Stimulated activated CD4-positive, alpha-beta T cell treated with anti-CD3 and anti-CD28 coated beads, TNF-alpha, amount 100 ng/mL, for 24 hours (primary cell): ENCODE measurements around the gene OXER1.

Source experiments
- DNase-seq, 3 experiments: peaks; one replicate each; pipeline ENCODE4 v3.0.0-alpha.2; 2020; ENCODE audit warnings: low read depth in 3 of 3

The OXER1 gene

DNA sequence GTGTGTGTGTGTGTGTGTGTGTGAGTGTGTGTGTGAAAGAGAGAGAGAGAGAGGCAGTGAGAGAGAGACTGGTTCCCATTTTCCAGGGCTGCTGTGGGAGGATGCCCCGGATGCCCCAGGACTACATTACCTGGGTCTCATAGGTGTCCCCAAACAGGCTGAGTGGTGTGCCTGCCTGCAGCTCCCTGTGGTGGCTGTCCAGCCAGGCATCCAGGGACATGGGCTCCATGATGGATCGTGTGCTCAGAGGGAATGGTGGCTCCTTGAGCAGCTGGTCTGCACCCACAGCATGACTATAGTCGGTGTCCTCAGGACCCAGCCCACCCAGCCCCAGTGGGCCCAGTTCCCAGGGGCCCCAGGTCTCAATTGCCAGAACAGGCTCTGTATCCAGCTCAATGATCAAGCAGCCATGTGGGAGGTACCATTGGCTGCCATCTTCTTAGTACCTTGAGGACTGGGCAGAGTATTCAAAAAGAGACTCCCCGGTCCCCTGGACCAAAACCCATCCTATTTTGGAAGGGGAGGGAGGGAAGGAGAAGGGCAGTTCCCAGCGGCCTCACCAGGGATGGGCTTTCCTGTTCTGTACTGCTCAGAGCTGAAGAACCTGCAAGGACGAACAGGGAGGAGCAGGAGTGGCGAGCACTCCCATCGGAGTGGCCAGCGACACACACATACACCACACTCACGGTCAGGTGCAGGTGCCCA is 5.8 kb upstream of the OXER1 start:
- no peak for DNase-seq

GRCh38 chr2:42768706-42769256 is 4.8 kb upstream of the OXER1 start:
- DNase-seq = no peak

DNA sequence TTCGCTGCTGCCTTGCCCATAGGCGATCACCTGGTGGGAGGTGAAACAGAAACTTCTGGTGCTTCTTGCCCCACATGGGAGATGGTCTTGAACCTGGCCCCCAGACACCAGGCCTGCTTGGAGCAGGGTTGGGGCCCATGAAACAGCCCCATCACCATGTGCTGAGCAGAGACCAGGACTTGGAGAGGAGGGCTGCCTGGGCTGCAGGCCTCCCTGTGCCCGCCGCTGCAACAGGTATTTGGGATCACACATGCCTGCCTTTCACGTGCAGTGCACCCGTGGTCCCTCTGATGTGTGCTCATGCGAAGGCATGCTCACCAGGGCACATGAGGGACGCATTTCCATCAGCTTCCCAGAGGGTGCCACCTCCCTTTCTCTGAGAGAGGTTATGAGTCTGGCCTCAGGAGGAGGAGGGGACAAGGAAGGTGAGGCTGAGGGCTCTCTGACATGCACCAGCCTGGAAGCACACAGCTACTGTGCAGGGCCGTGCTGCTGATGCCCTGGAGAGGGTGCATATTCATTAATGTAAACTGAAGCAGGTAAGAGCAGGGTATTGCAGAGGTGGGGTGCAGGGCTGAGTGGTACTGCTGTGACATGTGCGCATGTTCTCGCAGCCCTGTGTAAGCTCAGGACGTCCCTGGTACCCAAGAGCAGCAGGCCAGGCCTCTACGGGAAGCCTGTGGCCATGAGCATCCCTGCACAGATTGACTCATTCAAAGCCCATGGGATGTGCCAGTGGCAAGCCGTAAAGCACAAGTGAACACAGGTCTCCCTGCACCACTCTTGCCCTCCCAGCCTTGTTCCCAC is 4.2 kb upstream of the OXER1 start:
- DNase-seq = no peak

DNA sequence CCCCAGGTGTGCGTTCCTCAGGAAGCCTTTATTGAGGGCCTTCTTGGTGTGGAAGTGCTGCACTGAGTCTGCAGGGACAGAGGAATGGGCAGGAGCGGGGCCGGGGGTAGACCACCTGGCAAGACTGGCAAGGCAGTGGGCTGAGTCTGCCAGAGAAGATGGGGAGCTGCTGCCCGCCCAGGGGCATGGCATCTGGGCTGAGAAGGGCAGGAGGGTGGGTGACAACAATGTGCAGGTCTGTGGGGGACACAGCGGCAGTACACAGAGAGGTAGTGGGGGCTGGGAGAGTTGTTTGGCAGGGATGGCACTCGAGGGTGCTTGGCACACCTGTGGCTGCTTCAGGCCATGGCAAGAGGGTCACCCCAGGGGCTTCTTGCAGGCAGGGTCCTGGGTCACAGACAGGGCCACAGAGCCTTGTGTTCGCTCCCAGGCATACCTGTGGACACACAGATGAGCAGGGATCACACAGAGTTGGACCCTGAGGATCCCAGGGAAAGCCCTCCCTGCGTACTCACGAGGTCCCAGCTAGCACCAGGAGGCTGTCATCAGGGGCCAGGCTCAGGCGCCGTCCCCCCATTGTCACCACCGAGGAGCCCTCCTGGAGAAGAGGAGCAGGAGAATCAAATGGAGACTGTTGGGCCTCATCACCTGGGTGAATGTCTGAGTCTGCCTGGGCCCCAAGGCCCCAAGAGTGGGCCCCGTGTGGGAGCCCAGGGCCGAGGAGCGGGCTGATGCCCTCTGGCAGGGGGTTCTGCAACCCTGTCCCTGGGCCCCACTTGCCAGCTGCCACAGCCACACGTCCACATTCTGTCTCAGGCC is 3.4 kb upstream of the OXER1 start:
- no peak for DNase-seq

GRCh38 chr2:42765686-42766085 is 1.8 kb upstream of the OXER1 start:
- DNase-seq = no peak

DNA sequence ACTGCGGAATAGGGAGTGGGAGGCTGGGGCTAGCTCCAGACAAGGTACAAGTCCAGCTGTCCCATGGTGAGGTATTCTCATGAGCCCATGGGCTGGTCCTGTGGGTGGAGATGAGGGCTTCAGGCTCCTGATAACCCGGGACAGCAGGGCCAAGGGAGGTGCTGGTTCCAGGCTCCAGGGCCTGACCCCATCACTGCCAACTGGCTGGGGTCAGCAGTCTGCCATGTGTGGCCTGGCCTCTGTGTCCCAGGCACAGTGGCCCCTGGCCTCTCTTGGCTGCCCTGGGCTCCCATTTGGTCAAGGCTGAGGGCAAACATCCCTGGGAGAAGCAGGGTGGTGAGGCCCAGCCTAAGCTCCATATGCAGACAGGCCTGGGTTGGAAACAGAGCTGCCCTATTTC is 966 bp upstream of the OXER1 start:
- no peak for DNase-seq

GRCh38 chr2:42762823-42763804 is 821 bp downstream of the OXER1 start:
- DNase-seq = no peak

GRCh38 chr2:42762155-42762554 is 1.8 kb downstream of the OXER1 start:
- no peak for DNase-seq

DNA sequence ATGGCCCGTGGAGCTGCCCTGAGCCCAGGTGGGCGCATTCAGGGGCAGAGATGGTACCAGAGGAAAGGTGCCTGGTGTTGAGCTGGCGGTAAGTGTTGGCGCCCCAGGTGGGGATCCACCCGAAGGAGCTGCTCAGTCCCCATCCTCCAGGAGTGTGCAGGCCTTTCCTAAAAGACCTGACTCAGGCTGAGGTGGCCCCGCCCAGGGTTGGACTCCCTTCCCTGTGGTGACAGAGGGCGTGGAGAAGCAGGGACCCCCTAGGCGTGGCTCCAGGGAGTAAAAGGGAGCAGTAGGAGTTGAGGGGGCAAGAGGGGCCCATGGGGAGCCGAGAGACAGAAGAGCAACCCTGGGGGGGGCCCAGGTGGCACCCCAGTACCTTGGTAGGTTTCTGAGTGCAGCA is 2.4 kb downstream of the OXER1 start:
- DNase-seq = no peak

- DNase-seq = no peak
Measured at GRCh38 chr2:42758751-42759150, 5.2 kb downstream of the OXER1 start.

DNA sequence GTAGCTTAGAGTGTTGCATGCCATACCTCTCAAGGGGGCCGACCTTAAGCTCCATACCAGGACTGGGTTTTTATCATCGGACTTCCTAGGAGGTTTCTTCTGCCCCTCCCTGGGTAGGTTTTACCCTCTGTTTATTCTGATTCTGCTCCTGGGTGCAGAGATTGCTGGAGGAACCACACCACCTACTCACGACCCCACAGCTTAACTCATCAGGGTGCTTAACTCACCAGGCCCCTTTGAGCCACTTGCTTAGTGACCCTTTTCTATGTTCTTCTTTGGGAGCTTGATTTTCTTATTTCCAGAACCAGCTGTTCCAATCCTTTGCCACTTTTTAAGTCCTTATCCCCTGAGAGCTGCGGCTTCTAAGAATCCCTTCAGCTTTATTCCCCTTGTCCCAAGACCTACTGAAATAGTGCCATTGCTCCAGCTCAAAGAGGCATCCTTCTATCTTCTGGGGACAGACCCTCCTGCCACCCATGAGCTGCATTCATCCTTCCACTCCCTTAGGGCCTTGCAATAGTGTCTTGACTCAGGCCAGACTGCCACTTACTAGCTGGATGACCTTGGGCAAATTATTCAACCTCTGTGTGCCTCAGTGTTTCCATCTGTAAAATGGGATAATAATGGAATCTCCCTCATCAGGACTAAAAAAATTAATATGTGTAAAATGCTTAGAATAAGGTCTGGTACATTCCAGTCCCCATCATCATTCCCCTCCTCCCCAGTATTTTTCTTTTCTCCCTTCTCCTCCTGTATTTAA is 5.8 kb downstream of the OXER1 start:
- DNase-seq = no peak

GRCh38 chr2:42756966-42757513 is 6.9 kb downstream of the OXER1 start:
- no peak for DNase-seq

DNA sequence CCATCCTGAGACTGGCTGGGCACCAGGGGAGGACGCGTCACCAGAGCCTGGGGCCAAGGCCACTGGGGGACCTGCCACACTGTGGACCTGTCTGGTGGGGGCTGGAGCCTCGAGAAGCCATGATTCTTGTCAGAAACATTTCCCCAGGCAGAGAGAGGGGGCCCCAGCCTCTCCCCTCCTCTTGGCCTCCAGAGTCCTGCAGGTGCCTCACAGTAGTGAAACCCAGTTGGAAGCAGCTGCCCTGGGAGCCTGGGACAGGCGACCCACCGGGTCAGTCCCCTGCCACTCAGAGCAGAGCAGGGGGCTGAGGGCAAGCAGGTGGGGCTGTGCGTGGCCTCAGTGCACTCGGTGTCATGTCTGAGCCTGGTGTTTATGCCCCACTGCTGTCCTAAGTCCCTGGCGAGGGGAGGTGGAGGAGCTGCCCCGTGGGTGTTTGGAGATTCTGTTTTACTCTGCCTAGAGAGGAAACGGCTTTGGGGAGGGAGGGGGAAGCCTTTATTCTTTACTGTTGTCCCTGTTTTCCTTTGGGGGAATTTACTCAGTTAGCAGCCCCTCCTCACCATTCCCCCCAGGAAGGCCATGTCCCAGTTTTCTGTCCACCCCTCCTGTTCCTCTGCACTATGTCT is 7.7 kb downstream of the OXER1 start:
- no peak for DNase-seq

GRCh38 chr2:42755191-42755880 is 8.6 kb downstream of the OXER1 start:
- no peak for DNase-seq

GRCh38 chr2:42754776-42755140 is 9.2 kb downstream of the OXER1 start:
- DNase-seq = no peak

DNA sequence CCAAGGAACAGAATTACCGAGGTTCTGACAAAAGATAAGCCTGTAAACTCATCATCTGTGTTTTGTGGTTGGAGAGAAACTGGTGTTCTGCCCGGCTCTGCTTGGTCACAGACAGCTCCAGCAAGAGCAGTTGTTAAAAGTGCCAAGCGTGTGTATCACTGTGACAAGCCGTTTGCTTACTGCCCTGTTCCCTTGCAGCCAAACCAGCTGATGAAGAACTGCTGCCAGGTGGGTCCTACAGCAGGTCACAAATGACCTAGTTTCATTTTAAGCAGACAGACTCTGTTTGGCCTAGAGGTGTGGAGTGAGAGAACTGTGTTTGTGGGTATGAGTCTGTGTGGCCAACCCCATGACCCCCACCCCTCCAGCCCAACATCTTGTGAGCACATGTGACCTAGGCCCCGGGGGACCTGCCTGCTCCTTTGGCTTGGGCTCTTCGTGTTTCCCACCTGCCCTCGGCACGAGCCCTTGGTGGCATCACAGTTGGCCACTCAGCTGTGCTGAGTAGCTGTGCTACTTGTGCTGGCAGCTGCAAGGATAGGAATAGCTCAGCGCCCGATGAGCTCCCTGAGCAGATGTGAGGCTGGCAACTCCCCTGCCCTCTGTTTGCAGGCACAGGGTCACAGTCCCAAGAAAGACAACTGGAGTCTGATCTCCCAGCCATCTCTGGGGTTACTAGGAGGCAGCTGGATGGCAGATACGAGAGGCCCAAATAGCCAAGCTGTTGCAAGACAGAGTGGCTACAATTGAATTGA is 9.7 kb downstream of the OXER1 start:
- no peak for DNase-seq

DNA sequence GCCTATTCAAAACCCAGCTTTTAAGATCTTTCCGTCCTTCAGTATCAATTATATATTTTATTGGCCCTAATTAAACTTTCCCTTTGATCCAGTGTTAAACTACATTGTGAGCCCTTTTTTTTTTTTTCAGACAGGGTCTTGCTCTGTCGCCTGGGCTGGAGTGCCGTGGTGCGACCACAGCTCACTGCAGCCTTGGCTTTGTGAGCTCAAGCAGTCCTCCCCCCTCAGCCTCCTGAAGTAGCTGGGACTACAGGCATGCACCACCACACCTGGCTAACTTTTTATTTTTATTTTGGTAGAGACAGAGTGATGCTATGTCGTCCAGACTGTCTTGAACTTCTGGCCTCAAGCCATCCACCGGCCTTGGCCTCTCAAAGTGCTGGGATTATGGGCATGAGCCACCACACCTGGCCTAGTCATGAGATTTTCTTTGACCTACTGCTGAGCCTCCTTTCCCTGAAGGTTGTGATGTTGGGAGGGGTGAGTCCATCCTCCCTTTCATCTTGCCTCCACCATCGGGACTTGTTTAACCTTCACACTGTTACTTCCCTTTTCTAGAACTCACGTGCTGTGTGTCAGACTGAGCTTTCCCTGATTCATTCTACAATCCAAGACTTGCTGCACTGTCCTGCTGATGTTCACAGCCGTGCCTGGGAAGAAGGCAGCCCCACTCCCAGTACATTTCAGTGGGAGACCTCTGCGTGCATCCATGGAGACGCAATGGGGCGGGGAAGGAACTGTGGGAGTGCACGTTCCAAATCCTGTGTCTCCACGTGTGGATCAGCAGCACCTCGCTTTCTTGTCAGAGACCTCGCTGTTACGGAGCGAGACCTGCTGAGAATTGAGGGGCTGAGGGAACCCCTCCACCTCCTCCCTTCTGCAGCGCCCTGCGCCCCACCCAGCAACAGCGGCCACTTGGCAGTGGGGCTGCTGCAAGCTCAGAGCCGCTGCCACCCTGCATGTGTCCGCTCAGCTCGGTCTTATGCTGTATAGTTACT is 10.8 kb downstream of the OXER1 start:
- DNase-seq = no peak
